Skeletal muscle cell (primary cell): Measurements from ENCODE around the gene SF1.

Experiments
- DNase-seq: peaks from one replicate; pipeline ENCODE4 v3.0.0-alpha.2; 2010; ENCODE audit warnings: low read depth
- H3K4me3 ChIP-seq: 2 replicates; pipeline ENCODE4 v1.5.1; 2011; ENCODE audit warnings: low read depth, mild to moderate bottlenecking, control low read depth, low read length, moderate library complexity

Gene SF1

DNA sequence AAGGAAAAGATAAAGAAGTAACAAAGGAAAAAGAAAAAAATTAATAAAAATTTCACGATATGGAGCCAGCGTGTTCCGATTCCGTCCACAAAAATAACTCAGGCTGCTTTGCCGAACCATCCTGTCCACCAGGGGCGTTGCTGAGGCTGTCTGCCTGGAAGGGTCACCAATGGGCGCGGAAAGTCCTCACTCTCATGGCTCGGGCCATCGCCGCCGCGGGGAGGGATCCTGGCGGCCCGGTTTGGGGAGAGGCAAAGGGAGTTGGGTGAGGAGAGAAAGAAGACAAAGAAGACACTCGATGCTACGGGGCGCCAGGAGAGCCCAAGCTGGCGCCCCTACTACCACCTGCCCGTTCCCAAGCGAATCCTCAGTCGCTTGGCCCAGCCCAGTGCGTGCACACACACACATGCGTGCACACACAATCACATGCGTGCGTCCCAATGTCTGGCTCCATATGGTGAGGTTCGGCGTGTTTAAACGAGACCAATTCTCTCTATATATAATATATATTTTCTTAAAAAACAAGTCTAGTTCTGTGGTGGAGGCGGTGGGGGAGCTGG, 13.0 kb downstream of the SF1 start:
- no peak overlapping the region for H3K4me3 ChIP-seq
- no peak for DNase-seq

DNA sequence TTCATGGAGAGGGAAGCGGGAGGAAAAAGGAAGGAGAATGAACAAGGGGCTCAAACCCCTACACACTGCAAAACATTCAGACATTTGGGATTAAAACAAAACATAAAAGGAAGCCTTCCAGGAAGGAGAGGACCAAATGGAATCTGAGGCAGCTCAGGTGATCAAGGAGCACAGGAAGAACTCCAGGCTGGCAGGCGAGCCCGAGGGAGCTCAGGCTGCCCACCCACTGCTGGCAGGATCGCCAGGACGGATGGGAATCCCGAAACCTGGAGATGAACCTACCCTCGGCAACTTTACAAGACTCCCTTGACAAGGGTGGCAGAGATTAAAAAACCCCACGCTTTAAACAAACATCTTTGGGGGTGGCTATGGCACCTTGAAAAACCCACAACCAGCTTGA, 13.6 kb downstream of the SF1 start:
- H3K4me3 ChIP-seq = no peak overlapping the region

DNA sequence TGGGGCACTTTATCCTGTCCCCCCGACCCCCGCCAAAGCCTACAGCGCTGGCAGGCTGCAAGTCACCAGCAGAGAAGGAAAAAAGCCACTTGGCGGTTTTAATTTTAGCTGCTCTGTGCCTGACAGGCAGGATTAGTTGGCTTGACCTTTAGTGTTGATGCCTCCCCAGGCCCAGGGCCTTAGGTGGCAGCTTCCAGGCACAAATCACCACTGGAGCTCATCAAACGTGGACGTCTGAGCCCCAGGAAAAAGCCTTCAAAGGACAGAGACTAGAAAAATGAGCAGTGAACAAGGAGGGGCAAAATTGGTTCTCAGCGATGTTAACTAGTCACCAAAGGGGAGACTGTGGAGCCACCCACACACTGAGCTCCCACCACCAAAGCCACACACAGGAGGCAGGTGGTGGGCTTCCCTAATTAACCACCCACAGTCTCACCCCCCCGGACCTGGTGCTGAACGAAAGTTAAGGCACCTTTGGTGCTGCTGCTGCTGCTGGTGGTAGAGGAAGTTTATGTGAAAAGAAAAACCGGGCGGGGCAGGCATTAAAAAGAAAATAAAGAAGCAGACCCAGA, 14.2 kb downstream of the SF1 start:
- DNase-seq = no peak
- no peak overlapping the region for H3K4me3 ChIP-seq

More for the DNA sequence above, 13.6 kb downstream of the SF1 start:
- no peak for DNase-seq

DNA sequence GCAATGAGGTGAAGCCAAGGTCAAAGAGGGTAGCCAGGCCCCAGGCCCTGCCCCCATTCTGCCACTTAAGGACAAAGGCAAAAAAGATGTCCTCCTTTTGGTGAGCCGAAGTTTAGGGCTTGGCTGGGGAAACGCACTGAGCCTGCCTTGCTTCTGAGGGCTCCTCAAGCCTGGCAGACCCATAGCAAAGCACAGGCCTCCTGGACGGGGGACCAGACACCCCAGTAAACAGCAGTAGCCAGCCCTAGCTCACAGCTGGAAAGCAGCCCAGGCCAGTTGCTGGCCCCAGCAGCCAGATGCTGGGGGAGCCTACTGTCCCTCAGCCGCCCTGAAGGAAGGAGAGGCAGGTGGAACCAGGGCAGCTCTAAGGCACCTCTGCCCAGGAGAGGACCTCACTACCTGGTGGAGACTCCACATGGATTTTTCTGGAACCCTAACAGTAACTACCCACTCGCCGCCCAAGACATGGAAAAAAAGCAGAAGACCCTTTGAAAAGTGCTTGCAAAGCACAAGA, 14.8 kb downstream of the SF1 start:
- no peak overlapping the region for H3K4me3 ChIP-seq
- no peak for DNase-seq

DNA sequence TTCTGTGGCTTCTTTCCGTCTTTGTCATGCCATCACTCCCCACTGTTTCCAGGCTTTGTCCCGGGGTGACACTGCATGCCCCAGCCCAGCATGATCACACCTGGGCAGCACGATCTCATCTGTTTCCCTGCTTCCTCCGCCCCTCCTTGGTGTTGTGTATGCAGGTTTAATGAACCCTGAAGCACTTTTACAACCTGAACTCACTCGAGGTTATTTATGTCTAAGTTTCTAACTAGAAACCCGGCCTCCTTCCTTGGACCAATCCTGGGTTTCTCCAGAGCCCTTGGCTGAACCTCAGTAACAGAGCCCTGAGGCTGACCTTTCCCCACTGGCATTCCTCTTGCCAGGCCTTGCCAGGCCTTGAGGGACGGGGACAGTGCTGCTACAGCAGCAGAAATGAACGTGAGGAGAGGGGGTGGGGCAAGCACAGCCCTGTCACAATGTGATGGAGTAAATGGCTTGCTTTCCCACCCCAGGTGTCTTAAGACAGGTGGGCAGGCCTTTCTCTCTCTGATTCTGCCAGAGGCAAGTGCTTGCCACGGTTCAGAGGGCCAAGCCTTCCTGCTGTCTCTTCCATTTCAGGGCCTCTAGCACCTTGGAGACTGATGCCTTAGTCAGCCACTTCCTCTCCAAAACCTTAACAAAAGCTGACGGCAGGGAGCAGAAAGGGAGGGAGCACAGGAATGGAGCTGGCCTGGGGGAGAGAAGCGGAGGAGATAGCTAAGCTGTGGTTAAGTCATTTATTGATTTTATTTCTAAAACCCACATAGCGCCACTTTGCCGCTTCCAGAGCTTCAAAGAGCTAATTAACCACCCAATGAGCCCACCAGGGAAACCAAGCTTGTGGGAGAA, 15.4 kb downstream of the SF1 start:
- DNase-seq = peak; percentile 32
- H3K4me3 ChIP-seq = no peak overlapping the region

DNA sequence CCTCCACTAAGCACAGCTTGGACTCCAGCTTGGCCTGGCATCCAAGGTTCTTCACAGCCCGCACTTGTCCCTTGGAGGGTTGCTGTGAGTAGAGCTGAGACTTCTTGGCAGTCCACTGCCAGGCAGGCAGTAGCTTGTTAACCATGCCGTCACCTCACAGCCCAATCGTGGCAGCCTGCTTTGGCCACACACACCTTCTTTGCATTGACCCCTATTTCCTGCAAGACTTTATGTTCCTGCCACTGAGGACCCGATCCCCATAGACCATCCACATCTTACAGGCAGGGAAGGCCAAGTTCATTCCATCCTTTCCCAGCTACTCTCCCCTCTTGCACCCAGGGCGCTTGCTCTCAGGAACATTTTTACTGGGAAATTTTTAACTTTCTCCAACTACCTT, 16.1 kb downstream of the SF1 start:
- no peak overlapping the region for H3K4me3 ChIP-seq

DNA sequence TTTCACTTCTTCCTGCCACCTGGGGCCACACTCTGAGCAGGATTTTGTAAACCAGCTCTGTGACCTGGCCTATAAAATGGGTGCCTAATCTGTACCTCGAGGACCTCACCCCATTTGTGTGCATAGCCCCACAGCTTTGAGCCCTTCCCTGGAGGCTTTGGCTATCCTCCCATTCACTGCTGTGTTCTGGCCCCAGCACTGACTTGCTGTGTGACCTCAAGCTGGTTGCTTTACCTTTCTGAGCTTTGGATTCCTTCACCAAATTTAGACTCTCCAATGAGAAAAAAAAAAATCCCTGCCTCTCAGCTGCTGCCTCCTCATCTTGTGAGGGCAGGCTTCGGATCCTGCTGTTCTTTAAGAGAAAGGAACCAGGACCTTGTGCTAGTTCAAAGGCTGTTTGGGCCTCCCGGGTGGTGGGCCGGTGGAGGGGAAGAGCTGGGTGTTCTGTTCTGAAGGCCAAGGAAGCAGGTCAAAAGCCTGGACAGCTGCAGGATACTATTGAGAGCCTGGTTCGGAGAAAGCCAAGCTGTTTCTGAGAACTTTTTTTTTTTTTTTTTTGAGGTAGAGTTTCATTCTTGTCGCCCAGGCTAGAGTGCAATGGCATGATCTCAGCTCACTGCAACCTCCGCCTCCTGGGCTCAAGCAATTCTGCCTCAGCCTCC, 17.5 kb downstream of the SF1 start:
- no peak overlapping the region for H3K4me3 ChIP-seq
- no peak for DNase-seq

More for the DNA sequence above, 16.1 kb downstream of the SF1 start:
- DNase-seq = no peak

DNA sequence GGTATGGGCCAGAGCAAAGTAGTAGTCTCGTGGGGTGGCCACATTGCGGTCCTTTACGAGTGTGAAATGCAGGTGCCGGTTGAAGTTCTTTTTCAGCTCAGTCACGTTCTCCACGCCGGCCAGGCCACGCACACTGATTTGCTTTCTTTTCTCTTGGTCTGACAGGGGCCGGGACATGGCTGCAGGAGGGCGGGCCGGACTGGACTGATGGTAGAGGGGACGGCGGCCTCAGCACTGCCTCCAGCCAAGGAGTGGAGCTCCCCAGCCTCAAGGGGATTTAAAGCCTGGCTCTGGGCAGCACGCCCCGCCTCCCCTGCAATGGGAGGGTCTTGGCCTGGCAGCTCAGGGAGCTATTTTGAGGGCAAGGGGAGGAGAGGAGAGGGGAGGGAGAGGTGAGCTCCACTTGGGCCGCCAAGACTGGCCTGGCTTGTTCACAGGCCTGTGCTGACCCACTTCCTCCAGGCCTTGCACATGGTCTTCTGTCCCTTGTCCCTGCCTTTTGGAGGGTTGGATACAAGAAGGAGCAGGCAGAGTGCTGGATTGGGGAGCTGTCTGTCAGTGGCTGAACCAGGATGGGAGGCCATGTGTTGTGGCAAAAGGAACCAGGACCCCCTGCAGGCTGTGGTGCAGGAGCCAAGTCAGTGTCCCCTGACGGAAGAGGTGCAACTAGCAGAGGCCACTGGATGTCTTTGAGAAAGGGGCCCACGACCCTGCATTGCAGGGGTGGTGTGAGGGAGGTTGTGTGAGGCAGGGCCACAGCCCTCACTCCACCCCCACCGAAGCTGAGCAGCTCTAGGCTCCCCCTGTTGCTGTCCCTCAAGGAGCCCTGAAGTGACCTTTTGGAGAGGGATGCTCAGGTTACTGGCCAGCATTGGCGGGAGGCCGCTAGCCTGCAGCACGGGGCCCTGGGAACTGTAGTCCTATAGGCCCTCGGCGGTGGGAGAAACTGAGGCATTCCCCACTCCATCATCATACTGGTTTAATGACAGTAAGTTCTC, 18.3 kb downstream of the SF1 start, which contains the start of gene PYGM:
Gene PYGM, minus strand, starts transcription at position 253 of the 998 bp plus-strand sequence. Its CDS starts 76 bp downstream, at position 177.
- DNase-seq = peak; percentile 37
- peak within 1 kb of the TSS; percentile 6 for H3K4me3 ChIP-seq

DNA sequence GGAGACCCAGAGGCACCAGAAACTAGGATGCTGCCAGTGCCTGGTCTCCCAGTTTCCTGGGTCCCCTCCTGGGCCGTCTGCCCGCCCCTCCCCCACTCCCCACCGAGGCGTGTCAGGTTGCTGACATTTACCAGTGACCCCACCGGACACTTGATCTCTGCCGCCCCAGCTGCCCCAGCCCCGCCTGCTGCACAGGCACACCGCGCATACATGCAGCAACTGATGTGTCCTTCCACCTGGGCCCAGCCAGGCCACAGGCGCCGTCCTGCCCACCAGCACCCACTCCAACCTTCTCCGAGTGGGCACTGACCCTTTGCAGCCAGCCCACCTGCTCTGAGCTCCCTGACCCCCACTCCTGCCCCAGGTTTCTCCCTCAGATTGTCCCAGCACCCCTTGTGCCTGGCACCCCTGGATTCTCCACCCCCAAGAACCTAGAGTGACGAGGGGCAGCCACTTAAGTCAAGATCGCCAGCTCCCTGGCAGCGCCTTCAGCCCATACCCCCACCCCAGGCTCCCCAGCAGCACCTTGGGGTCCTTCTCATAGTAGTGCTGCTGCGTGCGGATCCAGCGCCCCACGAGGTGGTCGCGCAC, 19.1 kb downstream of the SF1 start:
- peak overlapping the region; percentile 6 for H3K4me3 ChIP-seq
- no peak for DNase-seq

DNA sequence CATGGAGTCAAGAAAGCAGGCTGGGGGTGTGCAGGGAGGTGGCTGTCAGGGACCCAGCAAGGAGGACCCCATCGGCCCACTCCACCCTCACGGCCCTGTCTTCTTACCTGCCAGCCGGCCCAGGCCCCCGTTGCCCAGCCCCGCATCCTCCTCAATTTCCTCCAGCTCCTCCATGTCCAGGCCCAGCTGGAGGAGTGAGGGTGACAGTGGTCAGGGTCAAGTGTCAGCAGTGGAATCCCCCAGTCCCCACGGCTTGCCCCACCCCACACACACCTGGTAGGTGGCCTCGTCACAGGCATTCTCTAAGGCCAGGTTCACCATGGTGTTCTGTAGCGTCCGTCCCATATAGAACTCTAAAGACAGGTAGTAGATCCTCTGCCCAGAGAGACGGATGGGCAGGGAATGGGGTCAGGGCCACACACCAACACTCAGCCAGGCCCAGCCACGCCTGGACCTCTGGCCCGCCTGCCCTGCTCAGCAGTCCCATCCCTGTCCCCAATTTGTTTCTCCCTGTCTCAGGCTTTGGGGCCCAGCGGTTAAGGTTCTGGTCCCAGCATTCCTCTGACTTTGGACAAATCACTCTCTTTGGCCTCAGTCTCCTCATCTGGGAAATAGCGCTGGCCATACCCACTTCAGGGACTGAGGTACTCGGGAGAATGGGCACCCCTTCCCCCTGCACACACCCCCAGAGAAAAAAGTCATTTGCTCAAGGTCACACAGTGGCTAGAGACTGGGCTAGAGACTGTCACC, 19.8 kb downstream of the SF1 start:
- no peak overlapping the region for H3K4me3 ChIP-seq
- DNase-seq = no peak

DNA sequence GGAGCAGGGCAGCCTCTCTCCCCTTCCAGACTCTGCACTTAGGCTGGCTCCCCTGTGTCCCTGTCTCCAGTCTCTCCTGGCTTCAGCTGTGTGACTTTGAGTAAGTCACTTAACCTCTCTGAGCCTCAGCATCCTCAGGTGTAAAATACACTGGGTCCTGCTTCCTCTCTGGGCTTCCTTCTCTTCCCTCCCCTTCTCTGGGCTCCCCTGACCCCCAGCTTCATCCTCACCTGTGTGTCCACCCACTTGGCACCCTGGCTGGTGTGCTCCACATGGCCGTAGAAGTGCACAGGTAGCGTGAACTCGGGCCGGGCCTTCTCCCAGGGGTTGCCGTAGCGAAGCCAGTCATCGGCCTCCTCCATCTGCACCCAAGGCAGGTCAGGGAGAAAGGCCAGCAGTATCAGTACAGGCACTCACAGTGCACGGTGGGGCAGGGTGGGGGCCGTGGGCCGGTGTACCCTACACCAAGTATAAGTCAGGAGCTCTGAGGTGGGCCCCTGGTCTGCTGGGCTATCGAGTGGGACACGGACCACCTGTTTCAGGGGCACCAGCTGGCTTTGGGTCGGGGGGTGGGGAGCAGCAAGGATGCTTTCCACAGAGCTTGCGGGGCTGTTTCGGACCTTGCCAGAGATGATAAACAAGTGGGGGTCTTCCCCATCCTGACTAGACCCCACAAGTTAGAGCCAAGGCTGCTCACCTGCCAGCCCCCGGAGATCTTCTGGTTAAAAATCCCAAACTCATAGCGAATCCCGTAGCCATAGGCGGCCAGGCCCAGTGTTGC, 20.6 kb downstream of the SF1 start:
- no peak for DNase-seq

DNA sequence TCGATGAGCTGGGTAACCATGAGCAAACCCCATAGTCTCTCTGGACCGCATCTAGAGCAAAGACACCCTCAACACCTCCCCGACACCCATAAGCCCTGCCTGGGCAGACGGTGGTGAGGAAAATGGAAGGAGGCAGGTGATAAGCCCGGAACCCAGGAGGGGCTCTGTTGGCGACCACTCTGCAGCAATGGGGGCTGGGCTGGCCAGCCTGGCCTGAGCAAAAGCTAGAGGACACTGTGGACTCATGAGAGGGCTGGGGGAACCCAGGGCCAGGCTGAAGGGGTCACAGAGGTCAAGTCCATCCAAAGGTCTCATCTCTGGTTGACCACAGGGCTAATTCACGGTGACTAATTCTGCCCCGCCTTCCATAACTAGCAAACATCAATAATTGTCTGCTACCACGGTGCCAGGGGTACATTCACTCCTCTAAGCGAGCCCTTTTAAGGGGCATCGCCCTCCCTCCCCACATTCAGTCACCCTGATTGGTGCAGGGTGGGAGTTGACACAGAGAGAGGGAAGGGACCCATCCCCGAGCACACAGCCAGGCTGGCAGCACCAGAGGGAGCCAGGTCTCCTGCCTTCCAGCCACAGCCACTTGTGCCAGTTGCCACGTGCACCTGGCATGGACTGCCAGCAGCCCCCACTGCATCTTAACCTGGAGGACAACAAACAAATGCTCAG, 22.5 kb downstream of the SF1 start:
- H3K4me3 ChIP-seq = no peak overlapping the region
- DNase-seq = no peak

More for the DNA sequence above, 20.6 kb downstream of the SF1 start:
- no peak overlapping the region for H3K4me3 ChIP-seq

DNA sequence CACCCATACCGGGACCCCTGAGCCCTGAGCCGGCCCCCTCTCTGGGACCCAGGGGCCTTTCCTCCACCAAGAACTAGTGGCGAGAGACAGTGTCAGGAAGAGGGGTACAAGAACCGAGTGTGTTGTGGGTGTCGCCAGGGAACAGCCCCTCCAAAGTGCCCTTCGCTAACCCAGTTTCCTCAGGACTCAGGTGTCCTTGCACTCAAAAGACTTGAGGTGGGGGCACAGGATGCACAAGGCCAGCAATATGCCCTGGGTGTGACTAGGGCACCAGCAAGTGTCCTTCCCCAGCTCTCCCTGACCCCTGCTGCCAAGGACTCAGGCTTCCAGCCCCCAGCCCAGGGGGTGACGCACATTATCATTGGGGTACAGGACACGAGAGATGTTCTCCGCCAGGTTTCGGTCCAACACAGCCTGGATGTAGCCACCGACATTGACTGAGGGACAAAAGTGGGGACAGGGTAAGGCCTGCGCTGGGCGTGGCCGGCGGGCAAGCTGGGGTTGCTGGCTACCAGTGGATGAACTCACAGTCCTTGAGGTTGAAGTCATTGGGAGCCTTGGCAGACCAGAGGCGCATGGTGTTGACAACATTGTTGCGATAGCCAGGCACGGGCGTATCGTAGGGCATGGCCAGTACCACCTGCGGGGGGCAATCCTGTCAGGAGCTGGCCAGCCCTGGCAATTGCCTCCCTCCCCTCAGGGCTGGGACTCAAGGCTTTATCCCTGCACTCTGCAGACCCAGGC, 23.3 kb downstream of the SF1 start:
- DNase-seq = no peak
- H3K4me3 ChIP-seq = no peak overlapping the region

DNA sequence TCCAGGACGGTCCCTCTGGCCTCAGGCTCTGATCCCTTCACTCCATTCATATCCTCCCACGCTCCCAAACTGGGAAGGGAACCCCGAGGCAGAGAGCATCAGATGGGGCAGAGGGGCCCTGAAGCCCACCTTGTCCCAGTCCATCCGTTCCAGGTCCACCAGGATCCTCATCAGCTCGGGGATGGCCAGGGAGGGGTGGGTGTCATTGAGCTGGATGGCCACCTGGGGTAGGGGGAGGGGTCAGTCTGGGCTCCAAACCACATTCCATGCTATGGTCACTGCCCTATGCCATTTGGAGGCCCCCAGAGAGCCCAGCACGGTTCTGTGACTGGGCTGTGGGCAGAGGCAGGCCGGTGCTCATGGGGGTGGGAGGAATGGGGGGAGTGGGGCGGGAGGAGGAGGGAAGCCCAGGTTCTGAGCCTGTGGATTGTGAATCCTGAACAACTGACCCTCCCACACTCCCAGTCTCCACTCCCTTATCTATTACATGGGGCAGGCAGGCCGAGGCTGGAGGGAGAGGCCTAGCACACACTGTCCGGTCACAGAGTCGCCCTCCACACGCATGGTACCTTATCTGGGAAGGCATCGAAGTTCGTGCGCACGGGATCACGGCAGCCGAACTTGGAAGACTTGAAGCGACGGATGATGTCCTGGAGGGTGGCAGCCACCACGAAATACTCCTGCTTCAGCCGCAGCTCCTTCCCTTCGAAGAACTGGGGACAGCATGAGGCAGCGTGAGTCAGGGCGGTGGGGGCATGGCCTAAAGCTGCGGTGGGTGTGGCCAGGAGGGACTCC, 24.0 kb downstream of the SF1 start:
- no peak overlapping the region for H3K4me3 ChIP-seq
- no peak for DNase-seq
